Ramos (cell line): ENCODE results near the gene SLC6A4.
"Not testable (repeated sequence)": the region's sequence is repeated elsewhere in the genome, so short reads cannot be mapped to it uniquely, and the experiment has no call there.

Experiments
- in situ Hi-C: fragments of 300-500 bp; cut with MboI; formaldehyde crosslinking; loops from one replicate; pipeline ENCODE4 v1.14.3; 2022; ENCODE audit warnings: low sequenced_read_pairs; ENCODE audit not compliant: unreplicated experiment

The SLC6A4 gene

GRCh38 chr17:30188211-30188939 is 47.1 kb downstream of the SLC6A4 start:
- in situ Hi-C loops, result no loop called here

- in situ Hi-C loops, result no loop called here
Observed at GRCh38 chr17:30187573-30187972, 47.9 kb downstream of the SLC6A4 start.

DNA sequence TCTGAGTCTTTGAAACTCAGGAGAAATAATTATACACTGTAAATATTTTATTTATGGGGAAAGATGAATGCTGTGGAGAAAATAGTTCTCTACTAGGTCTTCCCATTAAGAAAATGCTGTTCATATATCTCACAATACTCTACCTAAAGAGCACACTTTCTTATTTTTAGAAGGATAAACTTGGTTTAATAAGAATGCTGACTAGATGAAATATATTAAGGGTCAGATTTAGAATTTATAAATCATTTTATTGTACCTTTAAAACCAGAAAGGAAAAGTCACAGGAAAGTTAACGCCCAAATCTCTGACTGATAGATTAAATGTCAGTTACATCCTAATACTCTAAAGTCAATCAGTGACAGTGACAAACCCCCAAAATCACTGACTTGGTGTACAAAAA is 48.7 kb downstream of the SLC6A4 start:
- in situ Hi-C loops, result no loop called here

DNA sequence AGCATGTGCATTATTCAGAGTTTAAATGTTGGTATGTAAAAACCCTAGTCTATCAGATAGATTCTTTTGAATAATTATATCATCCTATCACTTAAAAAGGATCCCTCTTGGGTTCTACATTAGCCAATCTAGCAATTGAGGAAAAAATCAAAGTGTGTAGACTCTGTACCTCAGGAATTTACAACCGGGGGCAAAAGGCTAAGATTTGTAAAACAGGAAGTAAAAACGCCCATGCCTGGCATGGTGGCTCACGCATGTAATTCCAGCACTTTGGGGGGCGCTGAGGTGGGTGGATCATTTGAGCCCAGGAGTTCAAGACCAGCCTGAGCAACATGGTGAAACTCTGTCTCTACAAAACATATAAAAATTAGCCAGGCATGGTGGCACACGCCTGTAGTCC is 58.6 kb downstream of the SLC6A4 start:
- in situ Hi-C loops, result no loop called here

DNA sequence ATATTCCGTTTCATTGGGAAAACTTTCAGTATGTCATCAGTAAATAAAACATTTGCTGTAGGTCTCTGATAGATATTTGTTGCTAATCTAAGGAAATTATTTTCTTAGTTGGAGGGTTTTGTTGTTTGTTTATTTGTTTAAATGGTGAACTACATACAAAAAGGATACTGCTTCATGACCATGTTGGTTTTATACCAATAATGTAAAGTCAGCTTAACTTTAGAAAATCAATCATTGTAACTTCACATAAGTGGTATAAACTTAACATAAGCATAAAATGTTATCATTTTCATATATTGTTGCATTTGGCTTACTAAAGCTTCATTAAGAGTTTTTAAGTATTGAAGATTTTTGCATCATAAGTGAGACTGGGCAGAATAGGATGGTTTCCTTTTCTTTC is 60.9 kb downstream of the SLC6A4 start:
- in situ Hi-C loops, result no loop called here

DNA sequence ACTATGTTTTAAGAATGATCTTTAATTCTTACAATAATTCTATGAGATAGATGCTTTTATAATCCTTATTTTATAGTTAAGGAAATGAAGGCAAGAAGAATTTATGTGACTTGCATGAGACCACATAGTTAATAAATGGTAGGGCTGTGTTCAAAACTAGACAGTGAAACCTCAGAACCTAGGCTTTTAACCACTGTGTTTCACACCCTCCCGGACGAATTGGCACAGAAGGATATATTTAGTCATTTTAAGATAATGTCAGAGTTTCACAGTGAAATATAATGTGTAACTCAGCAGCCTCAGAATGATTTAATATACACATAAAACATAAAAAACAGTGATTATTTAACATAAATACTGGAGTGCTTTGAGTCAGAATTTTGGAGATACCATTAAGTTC is 61.8 kb downstream of the SLC6A4 start:
- in situ Hi-C loops, result no loop called here

DNA sequence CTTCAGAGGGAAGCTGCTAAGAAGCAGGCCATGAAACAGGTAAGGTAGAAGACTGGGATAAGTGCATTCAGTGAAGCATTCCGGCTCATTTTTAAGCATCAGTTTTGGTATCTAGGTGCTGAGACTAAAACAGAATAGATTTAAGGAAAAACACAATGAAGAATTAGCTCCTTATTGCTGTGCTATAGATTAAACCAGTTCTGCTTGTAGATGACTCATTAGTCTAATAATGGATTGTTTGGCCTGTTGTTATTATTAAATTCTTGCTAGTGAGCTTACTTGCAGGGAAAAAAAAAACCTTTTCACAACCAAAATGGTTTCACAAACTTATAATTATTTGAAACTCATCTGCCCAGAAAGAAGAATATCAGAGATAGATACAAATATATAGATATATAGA is 62.9 kb downstream of the SLC6A4 start:
- in situ Hi-C loops, result no loop called here

GRCh38 chr17:30170415-30170987 is 65.0 kb downstream of the SLC6A4 start:
- in situ Hi-C loops, result no loop called here

DNA sequence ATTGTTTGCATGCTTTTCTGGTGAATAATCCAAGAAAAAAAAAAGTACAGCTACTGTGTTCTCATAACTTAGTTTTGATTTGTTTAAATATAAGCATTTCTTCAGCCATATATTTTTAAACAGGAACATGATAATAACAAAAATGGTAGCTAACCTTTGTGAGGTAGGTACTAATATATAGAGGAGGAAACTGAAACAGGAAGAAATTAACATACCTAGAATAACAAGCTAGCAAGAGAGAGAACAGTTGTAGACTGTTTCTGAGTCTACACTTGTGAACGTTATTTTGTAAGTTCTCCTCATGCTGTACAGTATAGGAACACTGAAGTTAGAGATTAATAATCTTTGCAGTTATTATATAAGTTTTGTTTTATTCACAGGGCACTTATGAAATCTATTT is 69.5 kb downstream of the SLC6A4 start:
- in situ Hi-C loops, result no loop called here

DNA sequence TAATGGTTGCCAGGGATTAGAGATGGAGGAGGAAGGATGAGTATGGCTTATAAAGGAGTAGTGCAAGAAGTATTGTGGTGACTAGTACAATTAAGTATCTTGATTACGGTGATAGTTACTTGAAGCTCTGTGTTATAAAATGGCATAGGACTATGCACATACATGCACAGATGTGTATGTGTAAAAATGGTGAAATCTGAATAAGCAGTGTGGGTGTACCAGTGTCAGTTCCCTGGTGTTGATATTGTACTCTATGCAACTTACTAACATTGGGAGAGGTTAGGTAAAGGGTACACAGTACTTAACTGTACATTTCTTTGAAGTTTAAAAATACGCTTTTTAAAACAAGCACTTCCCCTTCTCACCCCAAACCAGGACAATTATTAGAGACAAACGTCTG is 70.3 kb downstream of the SLC6A4 start:
- in situ Hi-C loops, result no loop called here

- in situ Hi-C loops, result no loop called here
Observed at GRCh38 chr17:30164531-30164930, 71.0 kb downstream of the SLC6A4 start.

DNA sequence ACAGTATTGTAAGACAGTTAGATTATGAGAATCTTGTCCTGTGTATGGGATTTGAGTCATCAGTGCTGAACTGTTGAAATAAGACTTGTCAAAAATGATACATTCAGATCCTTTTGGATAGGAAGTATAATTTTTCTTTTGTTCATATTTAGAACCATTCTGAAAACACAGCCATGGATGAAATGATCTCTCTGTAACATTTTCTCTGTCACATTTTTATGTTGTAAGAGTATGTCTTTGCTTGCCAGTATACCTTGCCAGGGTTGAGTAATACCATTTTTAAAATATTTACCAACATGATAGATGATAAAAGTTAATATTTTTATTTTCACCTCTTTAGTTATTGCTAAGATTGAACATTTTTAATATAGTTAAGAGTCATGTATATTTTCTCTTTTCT is 73.9 kb downstream of the SLC6A4 start:
- in situ Hi-C loops, result no loop called here

- in situ Hi-C loops, result no loop called here
Observed at GRCh38 chr17:30160419-30161172, 74.9 kb downstream of the SLC6A4 start.

DNA sequence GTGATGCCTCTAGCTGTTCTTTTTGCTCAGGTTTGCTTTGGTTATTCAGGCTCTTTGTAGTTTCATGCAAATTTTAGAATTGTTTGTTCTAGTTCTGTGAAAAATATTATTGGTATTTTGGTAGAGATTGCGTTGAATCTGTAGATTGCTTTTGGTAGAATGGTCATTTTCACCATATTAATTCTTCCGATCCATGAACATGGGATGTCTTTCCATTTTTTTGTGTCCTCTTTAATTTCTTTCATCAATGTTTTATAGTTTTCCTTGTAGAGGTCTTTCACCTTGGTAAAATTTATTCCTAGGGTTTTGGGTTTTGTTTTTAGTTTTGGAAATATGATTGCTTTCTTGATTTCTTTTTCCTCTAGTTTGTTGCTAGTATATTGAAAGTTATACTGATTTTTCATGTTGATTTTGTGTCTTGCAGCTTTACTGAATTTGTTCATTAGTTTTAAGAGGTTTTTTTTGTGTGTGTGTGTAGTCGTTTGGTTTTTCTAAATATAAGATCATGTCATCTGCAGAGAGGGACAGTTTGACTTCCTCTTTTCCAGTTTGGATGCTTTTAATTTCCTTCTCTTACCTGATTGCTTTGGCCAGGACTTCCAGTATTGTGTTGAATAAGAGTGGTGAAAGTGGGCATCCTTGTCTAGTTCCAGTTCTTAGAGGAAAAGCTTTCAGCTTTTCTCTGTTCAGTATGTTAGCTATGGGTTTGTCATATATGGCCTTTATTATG is 76.4 kb downstream of the SLC6A4 start:
- in situ Hi-C loops, result no loop called here

DNA sequence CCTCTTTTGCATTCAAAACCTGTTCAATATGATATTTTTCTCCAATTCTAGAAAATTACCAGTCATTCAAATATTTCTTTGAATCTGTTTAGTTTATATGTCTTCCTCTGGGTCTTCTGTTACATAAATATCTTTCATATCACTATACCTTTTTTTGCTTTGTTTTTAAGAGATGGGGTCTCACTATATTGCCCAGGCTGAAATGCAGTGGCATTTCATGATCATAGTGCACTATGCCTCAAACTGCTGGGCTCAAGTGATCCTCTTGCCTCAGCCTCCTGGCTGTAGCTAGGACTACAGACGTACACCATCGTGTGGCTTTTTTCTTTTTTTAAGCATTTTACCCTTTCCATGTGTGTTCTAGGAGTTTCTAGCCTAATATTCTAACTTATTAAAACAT is 80.1 kb downstream of the SLC6A4 start:
- in situ Hi-C loops, result no loop called here

- in situ Hi-C loops, result no loop called here
Observed at GRCh38 chr17:30153463-30153862, 82.0 kb downstream of the SLC6A4 start.

DNA sequence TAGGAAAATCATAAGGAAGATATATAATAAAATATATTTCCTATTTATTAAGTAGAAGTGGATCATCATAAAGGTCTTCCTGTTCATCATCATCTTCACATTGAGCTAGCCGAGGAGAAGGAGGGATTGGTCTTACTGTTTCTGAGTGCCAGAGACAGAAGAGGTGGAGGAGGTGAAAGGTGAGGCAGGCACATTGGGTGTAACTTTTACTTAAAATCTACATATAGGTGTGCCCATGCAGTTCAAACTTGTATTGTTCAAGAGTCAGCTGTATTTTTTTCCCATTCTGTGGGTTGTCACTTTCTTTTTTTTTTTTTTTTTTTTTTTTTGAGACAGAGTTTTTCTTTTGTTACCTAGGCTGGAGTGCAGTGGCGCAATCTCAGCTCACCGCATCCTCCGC is 84.0 kb downstream of the SLC6A4 start:
- in situ Hi-C loops, result no loop called here

- in situ Hi-C loops, result no loop called here
Observed at GRCh38 chr17:30148376-30148775, 87.1 kb downstream of the SLC6A4 start.

DNA sequence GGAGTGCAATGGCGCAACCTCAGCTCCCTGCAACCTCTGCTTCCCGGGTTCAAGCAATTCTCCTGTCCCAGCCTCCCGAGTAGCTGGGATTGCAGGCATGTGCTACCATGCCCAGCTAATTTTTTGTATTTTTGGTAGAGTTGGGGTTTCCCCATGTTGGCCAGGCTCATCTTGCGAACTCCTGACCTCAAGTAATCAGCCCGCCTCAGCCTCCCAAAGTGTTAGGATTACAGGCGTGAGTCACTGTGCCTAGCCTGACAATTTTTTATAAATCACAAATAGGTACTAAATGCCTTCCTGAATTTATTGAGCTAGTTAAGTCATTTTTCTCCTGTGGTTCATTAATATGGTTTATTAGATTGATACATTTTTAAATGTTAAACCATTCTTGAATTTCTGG is 87.6 kb downstream of the SLC6A4 start:
- in situ Hi-C loops, result not testable (repeated sequence)
